Lung (tissue), 12 donors: ENCODE data around the gene ATP23. TPM values are rescaled to one million over a fixed set of nuclear protein-coding genes. Genes with fewer than 3 reads are reported as not detected.

Experiments used
- ATAC-seq: fragments of 200-7000 bp; cut with Tn5 transposase; one replicate; pipeline ENCODE4 v1.9.1; 2020; ENCODE audit warnings: moderate number of reproducible peaks; ENCODE audit not compliant: insufficient read depth, low FRiP score
- DNase-seq, 3 donors: peaks; one replicate each; pipeline ENCODE4 v3.0.0-alpha.2; 2013 to 2017
- H3K27ac ChIP-seq, 2 donors: one replicate each; pipeline ENCODE4 v1.5.1; 2013; ENCODE audit warnings: mild to moderate bottlenecking in 2 of 2, moderate library complexity in 2 of 2, control low read depth in 1 of 2, inconsistent platforms in 1 of 2, low read depth in 1 of 2, low read length in 1 of 2
- H3K27me3 ChIP-seq, 3 donors: one replicate each; pipeline ENCODE4 v1.5.1; 2013; ENCODE audit warnings: low read length in 2 of 3; ENCODE audit not compliant: control insufficient read depth in 3 of 3, insufficient read depth in 3 of 3
- H3K36me3 ChIP-seq, 4 donors: one replicate each; pipeline ENCODE4 v1.5.1; 2013; ENCODE audit warnings: low read length in 4 of 4, mild to moderate bottlenecking in 1 of 4, moderate library complexity in 1 of 4; ENCODE audit not compliant: control insufficient read depth in 4 of 4, insufficient read depth in 4 of 4
- H3K4me1 ChIP-seq, 5 donors: one replicate each; pipeline ENCODE4 v1.5.1; 2013; ENCODE audit warnings: low read length in 5 of 5, mild to moderate bottlenecking in 2 of 5, moderate library complexity in 1 of 5; ENCODE audit not compliant: control insufficient read depth in 5 of 5, insufficient read depth in 5 of 5
- H3K4me3 ChIP-seq: one replicate; pipeline ENCODE4 v1.5.1; 2013; ENCODE audit warnings: mild to moderate bottlenecking, control low read depth, moderate library complexity
- H3K9ac ChIP-seq, 2 donors: one replicate each; pipeline ENCODE4 v1.5.1; 2013; ENCODE audit warnings: low read length in 2 of 2, control low read depth in 1 of 2; ENCODE audit not compliant: insufficient read depth in 1 of 2
- H3K9me3 ChIP-seq, 4 donors: one replicate each; pipeline ENCODE4 v1.5.1; 2013; ENCODE audit warnings: low read length in 3 of 4, mild to moderate bottlenecking in 1 of 4, moderate library complexity in 1 of 4; ENCODE audit not compliant: control insufficient read depth in 4 of 4, insufficient read depth in 3 of 4
- CTCF ChIP-seq: IDR thresholded peaks from 2 replicates; pipeline ENCODE4 v1.5.1; 2012; ENCODE audit warnings: mild to moderate bottlenecking; ENCODE audit errors: control extremely low read depth, extremely low read depth
- WGBS, 2 donors: extraction: QIAGEN DNeasy Blood & Tissue Kit; methylation state at CpG; one replicate each; pipeline ENCODE4 v1.1.7; 2013; 5-methylcytosine and 5-hydroxymethylcytosine counted together
- polyA plus RNA-seq, 2 donors: library from polyadenylated mRNA; stranded (reverse); fragments of 200-250 nt; gene quantifications; one replicate each; pipeline ENCODE4 v1.2.1, GENCODE V29; 2013
- total RNA-seq, 2 donors: library from RNA; depleted of rRNA in 1 of 2; stranded (reverse); fragments of >200 nt in 1 of 2; gene quantifications; one replicate each; pipeline ENCODE4 v1.2.1, GENCODE V29; 2014 to 2021
- donor health status: control.
- donor health status: control.
- donor health status: Bipolar disorder and iron deficiency.
- donor health status: healthy.
- donor health status: DM: yes; HTN: yes; CAD: no.

The ATP23 gene
- total and polyA plus RNA-seq, 4 donors: 3.6 to 6.9 (median 5.9) TPM

DNA sequence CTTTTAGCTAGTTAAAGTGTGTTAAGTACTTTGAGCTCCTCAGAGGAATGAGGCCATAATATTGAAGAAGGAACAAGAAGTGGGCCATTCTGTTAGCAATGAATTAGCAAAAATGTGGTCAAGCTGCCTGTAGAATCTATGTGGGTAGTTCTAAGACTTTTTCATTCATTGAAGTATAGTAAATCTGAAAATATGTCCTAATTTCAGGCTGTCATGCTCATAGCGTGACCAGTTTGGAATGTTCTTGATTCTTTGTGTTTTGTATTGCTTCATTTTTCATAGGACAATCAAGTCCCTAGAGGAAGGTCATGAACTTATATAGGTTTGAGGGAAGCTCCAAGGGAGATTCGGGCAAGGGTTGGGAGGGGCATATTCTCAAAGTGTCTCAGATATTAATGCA lies 11.4 kb downstream of the ATP23 start:
- 95 to 98% methylated on average over 2 of the region's 2 CpGs for WGBS, 2 donors
- H3K9ac ChIP-seq: no peak overlapping the region
- peaks cover 0 to 16% (median 10%) of the 10 kb centered on the region in 4 donors for H3K36me3 ChIP-seq

DNA sequence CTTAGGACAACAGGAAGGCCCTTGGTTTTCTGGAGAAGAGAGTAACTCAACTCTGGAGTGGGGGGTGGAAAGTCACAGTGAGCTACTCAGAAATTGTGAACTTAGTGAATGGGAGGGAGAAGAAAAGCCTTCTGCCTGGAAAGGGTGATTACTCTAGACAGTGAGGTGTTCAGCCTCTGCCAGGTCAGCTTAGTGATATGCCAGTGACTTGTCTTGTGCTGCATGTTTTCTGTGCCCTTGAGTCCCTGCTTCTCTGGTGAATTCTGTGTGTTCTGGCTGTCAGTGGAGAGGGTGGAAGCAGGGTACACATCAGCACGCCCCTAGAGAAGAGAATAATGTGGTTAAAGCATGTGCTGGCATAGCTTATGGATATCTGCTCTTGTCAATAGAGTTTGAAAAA lies 13.4 kb downstream of the ATP23 start:
- H3K4me3 ChIP-seq: no peak overlapping the region
- H3K9me3 ChIP-seq: peaks cover 0 to 4% (median 0%) of the 10 kb centered on the region in 4 donors
- no peaks in the 10 kb centered on the region for H3K4me1 ChIP-seq
- H3K27ac ChIP-seq: no peak overlapping the region
- DNase-seq (no peak), ATAC-seq (no peak)
- peaks cover 6 to 18% (median 13%) of the 10 kb centered on the region in 4 donors for H3K36me3 ChIP-seq
- 96 to 98% methylated on average over 1 of the region's 1 CpG for WGBS, 2 donors
- no peak overlapping the region for H3K9ac ChIP-seq
- H3K27me3 ChIP-seq: no peaks in the 10 kb centered on the region
- TF ChIP-seq CTCF: no peak

More for the DNA sequence above, 11.4 kb downstream of the ATP23 start:
- Histone ChIP-seq H3K4me3 (no peak overlapping the region), H3K4me1 (no peaks in the 10 kb centered on the region), H3K9me3 (peaks cover 0 to 4% (median 0%) of the 10 kb centered on the region in 4 donors), H3K27ac (no peak overlapping the region), H3K27me3 (no peaks in the 10 kb centered on the region)
- TF ChIP-seq CTCF: no peak
- no peak for ATAC-seq
- no peak for DNase-seq

DNA sequence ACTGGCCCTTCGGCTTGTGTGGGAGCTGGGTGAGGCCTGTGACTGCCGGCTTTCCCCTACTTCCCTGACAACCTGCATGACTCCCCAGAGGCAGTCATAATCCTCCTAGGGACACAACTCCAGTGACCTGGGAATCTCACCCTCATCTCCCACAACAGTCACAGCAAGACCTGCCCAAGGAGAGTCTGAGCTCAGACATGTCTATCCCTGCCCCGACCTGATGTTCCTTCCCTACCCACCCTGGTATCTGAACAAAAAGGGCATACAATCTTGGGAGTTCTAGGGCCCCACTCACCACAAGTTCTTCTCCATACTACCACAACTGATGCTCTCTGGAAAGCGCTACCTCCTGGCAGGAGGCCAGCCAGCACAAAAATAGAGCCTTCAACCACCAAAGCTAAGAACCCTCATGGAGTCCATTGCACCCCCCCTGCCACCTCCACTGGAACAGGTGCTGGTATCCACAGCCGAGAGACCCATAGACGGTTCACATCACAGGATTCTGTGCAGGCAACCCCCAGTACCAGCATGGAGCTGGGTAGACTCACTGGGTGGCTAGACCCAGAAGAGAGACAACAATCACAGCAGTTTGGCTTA lies 16.8 kb downstream of the ATP23 start:
- Histone ChIP-seq H3K4me3 (no peak overlapping the region), H3K9ac (no peak overlapping the region), H3K36me3 (peaks cover 6 to 18% (median 10%) of the 10 kb centered on the region in 4 donors), H3K4me1 (no peaks in the 10 kb centered on the region), H3K27me3 (no peaks in the 10 kb centered on the region), H3K27ac (no peak overlapping the region), H3K9me3 (peaks cover 0 to 4% (median 2%) of the 10 kb centered on the region in 4 donors)
- WGBS, 2 donors: 96 to 99% methylated on average over 6 of the region's 6 CpGs
- no peak for TF ChIP-seq CTCF
- DNase-seq (no peak), ATAC-seq (no peak)

GRCh38 chr12:57964421-57964820 lies 23.1 kb downstream of the ATP23 start:
- Histone ChIP-seq H3K27me3 (no peaks in the 10 kb centered on the region), H3K27ac (no peak overlapping the region), H3K4me1 (no peaks in the 10 kb centered on the region), H3K9me3 (peaks cover 0 to 8% (median 3%) of the 10 kb centered on the region in 4 donors), H3K4me3 (no peak overlapping the region), H3K9ac (no peak overlapping the region), H3K36me3 (no peaks in the 10 kb centered on the region)
- DNase-seq: no peak
- ATAC-seq: no peak
- WGBS, 2 donors: 67 to 87% methylated on average over 1 of the region's 1 CpG
- no peak for TF ChIP-seq CTCF
